Glutamatergic neuron (in vitro differentiated cells): ENCODE results near the gene TRMT1. TPM values are rescaled to one million over a fixed set of nuclear protein-coding genes. Genes with fewer than 3 reads are reported as not detected.

Source experiments
- DNase-seq: peaks from one replicate; pipeline ENCODE4 v3.0.0; 2022
- H3K27ac Mint-ChIP-seq: one replicate; pipeline ENCODE4 v1.8.0; 2020; ENCODE audit warnings: mild to moderate bottlenecking, mixed read lengths, inconsistent platforms; ENCODE audit not compliant: unreplicated experiment
- H3K27me3 Mint-ChIP-seq: one replicate; pipeline ENCODE4 v1.8.0; 2020; ENCODE audit warnings: mild to moderate bottlenecking, moderate library complexity, mixed read lengths, inconsistent platforms; ENCODE audit not compliant: unreplicated experiment
- H3K36me3 Mint-ChIP-seq: one replicate; pipeline ENCODE4 v1.8.0; 2020; ENCODE audit warnings: mild to moderate bottlenecking, mixed read lengths, inconsistent platforms; ENCODE audit not compliant: unreplicated experiment
- H3K4me1 Mint-ChIP-seq: one replicate; pipeline ENCODE4 v1.8.0; 2020; ENCODE audit warnings: mild to moderate bottlenecking, low read depth, mixed read lengths, inconsistent platforms; ENCODE audit not compliant: unreplicated experiment
- H3K4me3 Mint-ChIP-seq: one replicate; pipeline ENCODE4 v1.8.0; 2020; ENCODE audit warnings: mild to moderate bottlenecking, mixed read lengths, inconsistent platforms; ENCODE audit not compliant: unreplicated experiment
- H3K9me3 Mint-ChIP-seq: one replicate; pipeline ENCODE4 v1.8.0; 2020; ENCODE audit warnings: mild to moderate bottlenecking, moderate library complexity, mixed read lengths, inconsistent platforms; ENCODE audit not compliant: unreplicated experiment
- total RNA-seq: library from RNA; stranded (reverse); fragmentation: NEBNext Ultra II Directional; extraction: Animal tissue kit (Norgen Biotek cat#: 25700); gene quantifications from one replicate; pipeline ENCODE4 v1.2.1, GENCODE V29; 2021; ENCODE audit not compliant: unreplicated experiment
- TF ChIP-seq, protein P1 (sequence below): fragments of 200-600 bp; sonication (generic); IDR thresholded peaks from one replicate; pipeline ENCODE4 v1.5.0; 2021; ENCODE audit not compliant: partially characterized antibody, unreplicated experiment

TRMT1 gene
- total RNA-seq, 1 donor from 2014 or later = 29.2 TPM

DNA sequence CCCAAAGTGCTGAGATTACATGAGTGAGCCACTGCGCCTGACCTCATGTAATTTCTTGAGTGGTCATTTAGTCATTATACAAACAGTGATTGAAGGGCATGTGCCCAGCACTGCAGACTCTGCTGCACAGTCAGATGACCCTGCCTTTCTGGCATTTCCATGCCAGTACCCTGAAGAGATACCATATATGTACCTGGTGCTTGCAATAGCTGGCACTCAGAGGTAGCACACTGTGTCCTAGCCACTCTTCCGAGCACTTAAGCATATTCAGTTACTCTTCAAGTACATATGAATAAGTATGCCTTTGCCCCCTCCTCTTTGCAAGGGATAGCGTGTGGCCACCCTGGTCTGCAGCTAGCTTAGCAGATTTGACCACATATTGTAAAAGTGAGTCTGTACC is 18.1 kb upstream of the TRMT1 start:
- H3K9me3 Mint-ChIP-seq = peaks cover 4% of the 10 kb centered on the region
- H3K27ac Mint-ChIP-seq = no peak overlapping the region
- TF ChIP-seq, protein P1, sequence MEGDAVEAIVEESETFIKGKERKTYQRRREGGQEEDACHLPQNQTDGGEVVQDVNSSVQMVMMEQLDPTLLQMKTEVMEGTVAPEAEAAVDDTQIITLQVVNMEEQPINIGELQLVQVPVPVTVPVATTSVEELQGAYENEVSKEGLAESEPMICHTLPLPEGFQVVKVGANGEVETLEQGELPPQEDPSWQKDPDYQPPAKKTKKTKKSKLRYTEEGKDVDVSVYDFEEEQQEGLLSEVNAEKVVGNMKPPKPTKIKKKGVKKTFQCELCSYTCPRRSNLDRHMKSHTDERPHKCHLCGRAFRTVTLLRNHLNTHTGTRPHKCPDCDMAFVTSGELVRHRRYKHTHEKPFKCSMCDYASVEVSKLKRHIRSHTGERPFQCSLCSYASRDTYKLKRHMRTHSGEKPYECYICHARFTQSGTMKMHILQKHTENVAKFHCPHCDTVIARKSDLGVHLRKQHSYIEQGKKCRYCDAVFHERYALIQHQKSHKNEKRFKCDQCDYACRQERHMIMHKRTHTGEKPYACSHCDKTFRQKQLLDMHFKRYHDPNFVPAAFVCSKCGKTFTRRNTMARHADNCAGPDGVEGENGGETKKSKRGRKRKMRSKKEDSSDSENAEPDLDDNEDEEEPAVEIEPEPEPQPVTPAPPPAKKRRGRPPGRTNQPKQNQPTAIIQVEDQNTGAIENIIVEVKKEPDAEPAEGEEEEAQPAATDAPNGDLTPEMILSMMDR = no peak
- no peak for DNase-seq
- peaks cover 3% of the 10 kb centered on the region for H3K4me1 Mint-ChIP-seq
- no peaks in the 10 kb centered on the region for H3K27me3 Mint-ChIP-seq
- H3K36me3 Mint-ChIP-seq = no peaks in the 10 kb centered on the region
- no peak overlapping the region for H3K4me3 Mint-ChIP-seq

DNA sequence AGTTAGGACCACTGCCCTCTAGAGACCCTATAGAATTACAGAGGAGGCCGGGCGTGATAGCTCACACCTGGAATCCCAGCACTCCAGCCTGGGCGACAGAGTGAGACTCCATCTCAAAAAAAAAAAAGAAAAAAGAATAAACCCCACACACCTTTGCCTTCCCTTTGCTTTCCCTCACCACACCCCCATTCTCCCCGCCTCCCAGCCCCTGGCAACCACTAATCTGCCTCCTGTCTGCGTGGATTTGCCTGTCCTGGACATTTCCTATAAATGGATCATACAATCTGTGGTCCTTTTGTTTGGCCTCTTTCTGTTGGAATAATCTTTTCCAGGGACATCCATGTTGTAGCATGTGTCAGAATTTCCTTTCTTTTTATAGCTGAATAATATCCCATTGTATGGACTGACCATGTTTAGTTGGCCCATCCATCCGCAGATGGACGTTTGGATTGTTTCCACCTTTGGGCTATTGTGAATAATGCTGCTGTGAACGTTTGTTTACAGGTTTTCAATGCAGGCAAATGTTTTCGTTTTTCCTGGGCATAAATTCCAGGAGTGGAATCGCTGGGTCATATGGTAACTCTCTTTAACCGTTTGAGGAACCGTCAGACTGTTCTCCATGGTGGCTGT is 16.8 kb upstream of the TRMT1 start:
- H3K36me3 Mint-ChIP-seq = no peaks in the 10 kb centered on the region
- no peak overlapping the region for H3K27ac Mint-ChIP-seq
- H3K4me3 Mint-ChIP-seq = no peak overlapping the region
- H3K4me1 Mint-ChIP-seq = no peaks in the 10 kb centered on the region
- no peak for DNase-seq
- peaks cover 3% of the 10 kb centered on the region for H3K9me3 Mint-ChIP-seq
- TF ChIP-seq, protein P1 = no peak
- H3K27me3 Mint-ChIP-seq = no peaks in the 10 kb centered on the region

DNA sequence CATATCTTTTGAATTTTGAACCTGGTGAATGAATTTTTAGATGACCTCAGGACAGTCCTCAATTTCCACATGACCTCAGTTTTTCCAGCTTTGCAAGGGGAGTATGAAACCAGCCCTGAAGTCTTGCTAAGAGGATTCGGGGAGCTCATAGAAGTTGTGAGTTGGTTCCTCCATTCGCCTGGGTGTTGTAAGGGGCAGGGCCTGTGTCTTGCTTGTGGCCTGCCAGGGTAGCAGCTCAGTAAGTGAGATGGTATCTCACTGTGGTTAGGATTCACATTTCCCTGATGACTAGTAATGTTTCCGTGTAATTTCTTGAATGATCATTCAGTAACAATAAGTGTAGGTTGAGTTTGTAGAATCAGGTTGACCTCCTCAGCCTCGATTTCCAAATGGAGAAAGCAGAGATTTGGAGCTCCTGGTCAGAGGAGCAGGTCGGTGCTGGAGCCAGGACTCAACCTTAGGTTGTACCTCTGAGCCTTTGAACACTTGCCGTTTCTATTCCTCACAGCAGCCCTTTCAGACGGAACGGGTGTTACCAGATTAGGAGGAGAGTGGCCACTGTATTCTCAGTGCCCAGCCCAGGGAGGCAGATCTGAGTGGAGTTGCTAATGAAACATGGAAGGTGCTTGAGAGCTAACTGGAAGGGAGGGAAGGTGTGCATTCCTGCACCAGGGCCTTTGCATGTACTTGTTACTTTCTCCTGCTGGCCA is 16.1 kb upstream of the TRMT1 start:
- Mint-ChIP-seq H3K4me1 (no peaks in the 10 kb centered on the region), H3K9me3 (peaks cover 3% of the 10 kb centered on the region), H3K27me3 (no peaks in the 10 kb centered on the region), H3K27ac (no peak overlapping the region), H3K36me3 (no peaks in the 10 kb centered on the region), H3K4me3 (no peak overlapping the region)
- DNase-seq = no peak
- TF ChIP-seq, protein P1 = no peak

DNA sequence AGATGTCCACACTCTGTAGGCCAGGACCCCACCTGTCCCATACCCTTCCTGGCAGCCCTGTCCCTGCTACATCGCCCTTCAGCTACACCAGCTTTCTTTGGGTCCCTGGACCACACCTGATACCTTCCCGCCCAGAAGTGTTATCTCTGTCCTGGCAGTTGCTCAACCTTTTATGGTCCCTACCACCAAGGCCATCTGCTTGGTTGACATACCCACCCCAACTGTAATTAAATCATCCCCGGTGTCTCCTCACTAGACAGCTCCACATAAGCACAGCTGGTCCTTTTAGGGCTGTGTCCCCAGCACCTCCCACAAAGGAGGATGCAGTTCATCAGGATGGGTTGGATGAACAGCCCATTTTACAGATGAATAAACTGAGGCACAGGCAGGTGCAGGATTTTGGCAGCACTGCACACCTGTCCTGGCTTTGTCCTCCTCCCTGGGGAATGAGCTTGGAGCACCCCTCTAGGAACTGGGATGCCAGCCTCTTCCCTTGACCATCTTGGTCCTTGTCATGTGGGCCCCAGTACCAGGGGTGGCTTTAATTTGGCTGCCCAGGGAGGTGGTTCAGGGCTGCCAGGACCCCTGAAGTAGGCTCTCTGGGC is 14.4 kb upstream of the TRMT1 start:
- Mint-ChIP-seq H3K27ac (no peak overlapping the region), H3K36me3 (no peaks in the 10 kb centered on the region), H3K4me3 (no peak overlapping the region), H3K27me3 (no peaks in the 10 kb centered on the region), H3K9me3 (peaks cover 1% of the 10 kb centered on the region), H3K4me1 (no peaks in the 10 kb centered on the region)
- DNase-seq = no peak
- TF ChIP-seq, protein P1 = no peak

DNA sequence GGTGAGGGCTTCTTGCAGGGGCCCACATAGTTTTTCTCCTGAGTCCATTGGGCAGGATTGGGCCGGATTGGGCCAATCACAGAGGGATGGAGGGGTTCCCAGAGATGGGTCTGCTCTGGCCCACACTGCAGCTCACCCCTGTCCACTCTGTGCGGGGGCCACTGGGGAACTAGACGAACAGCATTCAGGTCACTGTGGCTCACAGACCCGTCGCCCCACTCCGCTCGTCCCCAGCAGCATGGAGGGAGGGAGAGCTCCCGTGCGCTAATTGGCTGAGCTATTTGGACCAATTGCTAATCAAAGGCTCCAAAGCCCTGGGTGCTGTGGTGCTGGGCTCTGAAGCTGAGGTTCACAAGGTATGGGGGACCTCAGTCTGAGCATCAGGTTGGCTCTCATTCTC is 12.8 kb upstream of the TRMT1 start:
- Mint-ChIP-seq H3K27me3 (no peaks in the 10 kb centered on the region), H3K36me3 (no peaks in the 10 kb centered on the region), H3K4me3 (no peak overlapping the region), H3K27ac (no peak overlapping the region), H3K4me1 (no peaks in the 10 kb centered on the region), H3K9me3 (peaks cover 1% of the 10 kb centered on the region)
- TF ChIP-seq, protein P1 = no peak
- DNase-seq = no peak
